PC-3 (cell line): ENCODE results near the gene KRT2. TPM values are rescaled to one million over a fixed set of nuclear protein-coding genes. Genes with fewer than 3 reads are reported as not detected.

Source experiments
- ATAC-seq: fragments of 200-7000 bp; cut with Tn5 transposase; 2 replicates; pipeline ENCODE4 v1.9.1; 2020; ENCODE audit warnings: mild to moderate bottlenecking, moderate library complexity
- BruUV-seq: library from RNA; stranded (reverse); fragments of 400-500 nt; replicated peaks from 2 replicates; lab custom pipeline; 2021; lab: Mats Ljungman, UMichigan
- CTCF ChIA-PET: fragments of 300-600 bp; sonication (Branson Sonifier 250); formaldehyde crosslinking; loops from one replicate; lab custom pipeline; 2022; ENCODE audit warnings: antibody characterized with exemption; lab: Charles Lee
- POLR2A ChIA-PET: fragments of 300-600 bp; sonication (Branson Sonifier 250); formaldehyde crosslinking; loops from one replicate; lab custom pipeline; 2022; ENCODE audit warnings: antibody characterized with exemption; ENCODE audit not compliant: unreplicated experiment; lab: Charles Lee
- DNase-seq: peaks from one replicate; pipeline ENCODE4 v3.0.0-alpha.2; 2015
- H2AFZ ChIP-seq: fragments of 300-600 bp; sonication (generic); 2 replicates; pipeline ENCODE4 v1.6.0; 2016; ENCODE audit warnings: antibody characterized with exemption, low read length
- H3F3A ChIP-seq: fragments of 300-600 bp; sonication (generic); one replicate; pipeline ENCODE4 v1.6.0; 2017; ENCODE audit warnings: antibody characterized with exemption, low read length, control low read depth, mild to moderate bottlenecking; ENCODE audit not compliant: unreplicated experiment
- H3K27ac ChIP-seq: fragments of 300-600 bp; sonication (generic); 2 replicates; pipeline ENCODE4 v1.5.1; 2016; ENCODE audit warnings: mild to moderate bottlenecking, low read length
- H3K27me3 ChIP-seq: fragments of 300-600 bp; sonication (generic); 2 replicates; pipeline ENCODE4 v1.6.1; 2016; ENCODE audit warnings: low read length, mixed read lengths
- H3K36me3 ChIP-seq: fragments of 300-600 bp; sonication (generic); 2 replicates; pipeline ENCODE4 v1.6.1; 2016; ENCODE audit warnings: low read depth, mixed run types, low read length, mixed read lengths
- H3K4me1 ChIP-seq: fragments of 300-600 bp; sonication (generic); 2 replicates; pipeline ENCODE4 v1.5.1; 2016; ENCODE audit warnings: low read length; ENCODE audit not compliant: insufficient read depth
- H3K4me2 ChIP-seq: fragments of 300-600 bp; sonication (generic); 2 replicates; pipeline ENCODE4 v1.6.0; 2016; ENCODE audit warnings: low read length
- H3K4me3 ChIP-seq: fragments of 300-600 bp; sonication (generic); 2 replicates; pipeline ENCODE4 v1.5.1; 2016; ENCODE audit warnings: mild to moderate bottlenecking, low read length, mixed read lengths
- H3K79me2 ChIP-seq: fragments of 300-600 bp; sonication (generic); 2 replicates; pipeline ENCODE4 v1.6.1; 2017; ENCODE audit warnings: low read length, mixed read lengths
- H3K9ac ChIP-seq: fragments of 300-600 bp; sonication (generic); 2 replicates; pipeline ENCODE4 v1.6.0; 2016; ENCODE audit warnings: mild to moderate bottlenecking, low read length
- H3K9me2 ChIP-seq: fragments of 300-600 bp; sonication (generic); replicated peaks from 2 replicates; pipeline ENCODE4 v1.6.1; 2016; ENCODE audit warnings: mixed run types, low read length, mixed read lengths
- H3K9me3 ChIP-seq: fragments of 300-600 bp; sonication (generic); 2 replicates; pipeline ENCODE4 v1.6.1; 2016; ENCODE audit warnings: low read length, mixed read lengths
- H4K20me1 ChIP-seq: fragments of 300-600 bp; sonication (generic); 2 replicates; pipeline ENCODE4 v1.6.1; 2016; ENCODE audit warnings: low read length, mixed read lengths
- EZH2 ChIP-seq: fragments of 300-600 bp; sonication (generic); IDR thresholded peaks from one replicate; pipeline ENCODE4 v1.6.1; 2017; ENCODE audit warnings: antibody characterized with exemption, mild to moderate bottlenecking, low read length; ENCODE audit not compliant: unreplicated experiment
- EZH2phosphoT487 ChIP-seq: fragments of 300-600 bp; sonication (generic); IDR thresholded peaks from 2 replicates; pipeline ENCODE4 v1.6.1; 2018; ENCODE audit warnings: mild to moderate bottlenecking, antibody characterized with exemption, low read length, borderline replicate concordance
- intact Hi-C: fragments of 100-400 bp; cut with micrococcal nuclease; formaldehyde crosslinking; loops from 2 replicates; pipeline ENCODE4 v1.9.0; 2023
- total RNA-seq: library from RNA; depleted of rRNA; stranded (reverse); fragments of >200 nt; gene quantifications from 2 replicates; pipeline ENCODE4 v1.2.3, GENCODE V29; 2014
- TF ChIP-seq, protein P1 (sequence below): fragments of 300-600 bp; sonication (generic); conservative IDR thresholded peaks from 2 replicates; pipeline ENCODE4 v1.5.1; 2017; ENCODE audit warnings: antibody characterized with exemption, low read depth, mild to moderate bottlenecking, low read length

The KRT2 gene
- total RNA-seq, 1 experiment from 2014 or later: not detected

DNA sequence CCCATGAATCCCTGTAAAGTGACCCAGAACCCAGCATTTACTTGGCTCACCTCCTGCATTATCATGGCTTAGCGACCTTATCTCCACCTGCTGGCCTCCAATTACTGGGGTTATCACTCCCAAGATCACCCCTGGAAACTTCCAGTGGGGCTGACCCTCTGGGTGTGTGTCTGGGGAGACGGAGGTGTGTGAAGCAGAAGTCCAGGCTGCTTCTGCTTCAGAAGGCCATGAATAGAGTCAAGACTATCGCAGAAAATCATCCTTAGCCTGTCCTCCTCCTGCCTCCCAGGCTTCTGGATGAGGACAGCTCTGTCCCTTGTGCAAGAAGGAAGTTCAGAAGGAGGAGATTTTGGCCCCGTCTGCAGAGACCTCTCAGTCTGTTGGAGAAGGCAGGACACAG, 50.3 kb downstream of the KRT2 start:
- intact Hi-C loops: no loop called here
- ATAC-seq: no peak
- H3K27me3 ChIP-seq: peaks cover 24% of the 10 kb centered on the region
- H3K79me2 ChIP-seq: no peaks in the 10 kb centered on the region
- H3K9me2 ChIP-seq: no peaks in the 10 kb centered on the region
- no TSS peak for BruUV-seq
- H2AFZ ChIP-seq: no peak overlapping the region
- no peaks in the 10 kb centered on the region for H3F3A ChIP-seq
- no peak overlapping the region for H3K4me2 ChIP-seq
- CTCF ChIA-PET: no interaction called here
- H3K27ac ChIP-seq: no peak overlapping the region
- no peaks in the 10 kb centered on the region for H4K20me1 ChIP-seq
- no peaks in the 10 kb centered on the region for H3K36me3 ChIP-seq
- no peak for TF ChIP-seq EZH2phosphoT487
- TF ChIP-seq, protein P1, sequence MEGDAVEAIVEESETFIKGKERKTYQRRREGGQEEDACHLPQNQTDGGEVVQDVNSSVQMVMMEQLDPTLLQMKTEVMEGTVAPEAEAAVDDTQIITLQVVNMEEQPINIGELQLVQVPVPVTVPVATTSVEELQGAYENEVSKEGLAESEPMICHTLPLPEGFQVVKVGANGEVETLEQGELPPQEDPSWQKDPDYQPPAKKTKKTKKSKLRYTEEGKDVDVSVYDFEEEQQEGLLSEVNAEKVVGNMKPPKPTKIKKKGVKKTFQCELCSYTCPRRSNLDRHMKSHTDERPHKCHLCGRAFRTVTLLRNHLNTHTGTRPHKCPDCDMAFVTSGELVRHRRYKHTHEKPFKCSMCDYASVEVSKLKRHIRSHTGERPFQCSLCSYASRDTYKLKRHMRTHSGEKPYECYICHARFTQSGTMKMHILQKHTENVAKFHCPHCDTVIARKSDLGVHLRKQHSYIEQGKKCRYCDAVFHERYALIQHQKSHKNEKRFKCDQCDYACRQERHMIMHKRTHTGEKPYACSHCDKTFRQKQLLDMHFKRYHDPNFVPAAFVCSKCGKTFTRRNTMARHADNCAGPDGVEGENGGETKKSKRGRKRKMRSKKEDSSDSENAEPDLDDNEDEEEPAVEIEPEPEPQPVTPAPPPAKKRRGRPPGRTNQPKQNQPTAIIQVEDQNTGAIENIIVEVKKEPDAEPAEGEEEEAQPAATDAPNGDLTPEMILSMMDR: no peak
- no peak overlapping the region for H3K9ac ChIP-seq
- no peak for DNase-seq
- no peaks in the 10 kb centered on the region; the same call in 1 of the 2 replicates for H3K4me1 ChIP-seq
- POLR2A ChIA-PET: no interaction called here
- no peaks in the 10 kb centered on the region for H3K9me3 ChIP-seq
- H3K4me3 ChIP-seq: no peak overlapping the region

DNA sequence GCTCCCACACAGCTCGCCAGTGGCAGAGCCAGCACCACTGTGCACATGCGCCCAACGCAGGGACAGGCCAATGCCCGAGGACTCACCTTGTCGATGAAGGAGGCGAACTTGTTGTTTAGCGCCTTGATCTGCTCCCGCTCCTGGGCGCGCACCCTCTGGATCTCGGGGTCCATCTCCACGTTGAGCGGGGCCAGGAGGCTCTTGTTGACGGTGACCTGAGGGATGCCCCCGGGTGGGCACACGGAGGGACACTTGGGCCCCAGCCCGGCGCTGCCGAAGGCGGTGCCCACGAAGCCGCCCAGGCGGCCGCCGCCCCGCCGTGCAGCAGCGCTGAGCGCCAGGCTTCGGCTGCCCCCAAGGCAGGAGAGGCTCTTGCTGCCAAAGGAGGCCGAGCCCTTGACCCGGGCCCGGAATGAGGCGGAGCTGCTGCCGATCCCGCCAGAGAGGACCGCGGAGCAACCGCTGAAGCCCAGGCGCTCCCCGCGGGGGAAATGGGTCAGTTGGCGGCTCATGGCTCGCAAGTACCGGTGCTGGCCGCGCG, 51.0 kb downstream of the KRT2 start, which contains the start of gene KRT72:
KRT72 (minus strand) TSS at position 523 of the 541 bp plus-strand sequence; CDS start at position 512, 11 bp downstream.
- POLR2A ChIA-PET: no interaction called here

DNA sequence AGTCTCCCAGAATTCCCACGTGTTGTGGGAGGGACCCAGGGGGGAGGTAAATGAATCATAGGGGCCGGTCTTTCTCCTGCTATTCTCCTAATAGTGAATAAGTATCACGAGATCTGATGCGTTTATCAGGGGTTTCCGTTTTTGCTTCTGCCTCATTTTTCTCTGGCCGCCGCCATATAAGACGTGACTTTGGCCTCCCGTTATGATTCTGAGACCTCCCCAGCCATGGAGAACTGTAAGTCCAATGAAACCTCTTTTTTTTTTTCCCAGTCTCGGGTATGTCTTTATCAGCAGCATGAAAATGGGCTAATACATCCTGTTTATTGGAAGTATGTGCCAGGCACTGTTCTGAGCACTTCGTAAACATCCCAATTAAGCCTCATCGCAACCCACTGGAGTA, 51.5 kb downstream of the KRT2 start:
- Histone ChIP-seq H3K9me2 (no peaks in the 10 kb centered on the region), H4K20me1 (no peaks in the 10 kb centered on the region), H3F3A (no peaks in the 10 kb centered on the region), H3K36me3 (no peaks in the 10 kb centered on the region), H3K79me2 (no peaks in the 10 kb centered on the region), H3K9ac (no peak overlapping the region), H2AFZ (no peak overlapping the region), H3K27ac (no peak overlapping the region), H3K27me3 (peaks cover 28% of the 10 kb centered on the region), H3K4me2 (no peak overlapping the region), H3K4me1 (no peaks in the 10 kb centered on the region; the same call in 1 of the 2 replicates), H3K9me3 (no peaks in the 10 kb centered on the region), H3K4me3 (no peak overlapping the region)
- CTCF ChIA-PET: no interaction called here
- BruUV-seq: no TSS peak
- ATAC-seq (no peak), DNase-seq (no peak)
- TF ChIP-seq EZH2: no peak
- TF ChIP-seq EZH2phosphoT487: no peak
- TF ChIP-seq, protein P1: no peak
- POLR2A ChIA-PET: no interaction called here
- intact Hi-C loops: no loop called here

More for the DNA sequence above, 51.0 kb downstream of the KRT2 start, which contains the start of gene KRT72:
- TF ChIP-seq, protein P1: no peak
- TF ChIP-seq EZH2phosphoT487: no peak
- no peak for TF ChIP-seq EZH2
- BruUV-seq: no TSS peak
- Histone ChIP-seq H3K27ac (no peak within 1 kb of the TSS), H3K4me2 (no peak within 1 kb of the TSS), H3K79me2 (no peaks in the 10 kb centered on the region), H3K27me3 (peaks cover 24% of the 10 kb centered on the region), H3K9me3 (no peaks in the 10 kb centered on the region), H3K4me1 (no peaks in the 10 kb centered on the region; the same call in 1 of the 2 replicates), H4K20me1 (no peaks in the 10 kb centered on the region), H3K4me3 (no peak within 1 kb of the TSS), H3F3A (no peaks in the 10 kb centered on the region), H3K36me3 (no peaks in the 10 kb centered on the region), H3K9ac (no peak within 1 kb of the TSS), H2AFZ (no peak within 1 kb of the TSS), H3K9me2 (no peaks in the 10 kb centered on the region)
- ATAC-seq (no peak), DNase-seq (no peak)
- CTCF ChIA-PET: no interaction called here
- intact Hi-C loops: no loop called here
